ENCODE data around the gene KLK13. TPM values are rescaled to one million over a fixed set of nuclear protein-coding genes. Genes with fewer than 3 reads are reported as not detected.
A peak's percentile ranks its signal among the peaks of the same experiment; 100 is the strongest.

Gene KLK13
- total and polyA plus RNA-seq, 2 of the 8 experiments (the other 6 are each of a cell fraction or from before 2014, with no cell fraction given), result 4.2 to 4.5 TPM

- FAIRE-seq (no peak), DNase-seq (ENCODE audit: low read depth in 1 of 2, low spot score in 2 of 2) (no peak)
- H3K4me3 ChIP-seq (ENCODE audit: extremely low read depth in 1 of 4, insufficient read depth in 2 of 4, low read depth in 3 of 4, low read length in 4 of 4), result no peak overlapping the region
- H3K9ac ChIP-seq (replicated peaks in 1 of 4; ENCODE audit: extremely low read depth in 1 of 4, low read depth in 3 of 4, low read length in 3 of 4), result no peak overlapping the region
- no peak overlapping the region for H4K91ac ChIP-seq (replicated peaks; ENCODE audit: insufficient read length, low read length)
- H3K4ac ChIP-seq (replicated peaks; ENCODE audit: insufficient read length, low read depth, low read length), result no peak overlapping the region
- CTCF ChIA-PET (ENCODE audit: partially characterized antibody), result interaction anchor here (0.9 to 2.4 kb wide), 2 partner anchors 10 to 64 kb away, joined by 4 to 10 read pairs; no protein-coding TSS in a partner anchor
- H2BK20ac ChIP-seq (ENCODE audit: low read length), result no peak overlapping the region; the same call in 1 of the 2 replicates
- no peaks in the 10 kb centered on the region for H3K79me2 ChIP-seq (ENCODE audit: control insufficient read depth in 1 of 2, insufficient read depth in 2 of 2, low read length in 2 of 2)
- TF ChIP-seq EP300 (IDR thresholded peaks at IDR 0.05; ENCODE audit: borderline replicate concordance in 1 of 2, low read depth in 2 of 2, low read length in 2 of 2), result no peak
- H2BK15ac ChIP-seq (ENCODE audit: low read length), result no peak overlapping the region; the same call in 1 of the 2 replicates
- no peaks in the 10 kb centered on the region for H3K9me3 ChIP-seq (ENCODE audit: insufficient read depth in 2 of 2, low read depth in 1 of 2, low read length in 1 of 2)
- 88% methylated on average over 7 of the region's 7 CpGs; no CpG with 5 or more reads in 1 of the 2 experiments for WGBS, 2 experiments (ENCODE audit: extremely low coverage in 1 of 2, insufficient coverage in 1 of 2, insufficient read length in 1 of 2, insufficient replicate concordance in 2 of 2, low coverage in 1 of 2, low lambda C conversion rate in 2 of 2, missing lambda C conversion rate in 1 of 2)
- H4K8ac ChIP-seq (ENCODE audit: extremely low read depth, insufficient read depth, low read length), result peak overlapping the region; percentile 16; the same call in 1 of the 2 replicates
- 0 out of 2 replicates have a peak overlapping the region, but pooled peaks have one; percentile 5 for H2BK12ac ChIP-seq (ENCODE audit: low read depth, low read length)
- no peak overlapping the region for H3K23ac ChIP-seq (ENCODE audit: insufficient read length)
- H4K20me1 ChIP-seq (replicated peaks in 1 of 2; ENCODE audit: control insufficient read depth in 1 of 2, insufficient read depth in 2 of 2, low read length in 2 of 2), result no peaks in the 10 kb centered on the region
- H3K27ac ChIP-seq (ENCODE audit: low read depth, low read length), result no peak overlapping the region
- peaks cover 0 to 16% (median 8%) of the 10 kb centered on the region in 4 experiments; a peak in 5 of 7 replicates for H3K4me1 ChIP-seq (replicated peaks in 1 of 4; ENCODE audit: control insufficient read depth in 3 of 4, insufficient read depth in 4 of 4, low read length in 3 of 4)
- no peak overlapping the region for H2AFZ ChIP-seq (ENCODE audit: low read length)
- H3K79me1 ChIP-seq (ENCODE audit: low read depth, low read length), result no peaks in the 10 kb centered on the region; the same call in 1 of the 2 replicates
- no peak overlapping the region for H2BK120ac ChIP-seq (replicated peaks; ENCODE audit: low read depth, low read length)
- H4K5ac ChIP-seq (ENCODE audit: insufficient read length, low read depth, low read length), result no peak overlapping the region
- H2AK5ac ChIP-seq (ENCODE audit: low read depth, low read length), result 0 out of 2 replicates have a peak overlapping the region, but pooled peaks have one; percentile 53
- no peak overlapping the region for H3K4me2 ChIP-seq (ENCODE audit: insufficient read depth in 1 of 2, low read depth in 2 of 2, low read length in 2 of 2)
- H3K18ac ChIP-seq (ENCODE audit: extremely low read depth, low read length), result no peak overlapping the region
- POLR2A ChIA-PET (ENCODE audit: partially characterized antibody), result interaction anchor here (0.6 kb wide), 1 partner anchor 365 kb away, joined by 3 read pairs; no protein-coding TSS in a partner anchor
- no peaks in the 10 kb centered on the region for H3K23me2 ChIP-seq (ENCODE audit: low read depth, low read length)
- H3K36me3 ChIP-seq (ENCODE audit: control insufficient read depth in 2 of 4, insufficient read depth in 4 of 4, low read length in 3 of 4), result no peaks in the 10 kb centered on the region
- no peak overlapping the region for H3K56ac ChIP-seq (replicated peaks; ENCODE audit: insufficient read length, low read depth, low read length)
- H3K27me3 ChIP-seq (replicated peaks in 1 of 4; ENCODE audit: control insufficient read depth in 3 of 4, extremely low read depth in 1 of 4, insufficient read depth in 3 of 4, low read length in 3 of 4), result no peaks in the 10 kb centered on the region; a peak in 1 of 7 replicates
- no peak overlapping the region for H2BK5ac ChIP-seq (ENCODE audit: low read depth, low read length)
- no peak overlapping the region for H3K14ac ChIP-seq (ENCODE audit: insufficient read length)
Measured at GRCh38 chr19:51031220-51031879, 33.5 kb downstream of the KLK13 start.
